Keratinocyte (primary cell): ENCODE data around the gene RHCE. TPM values are rescaled to one million over a fixed set of nuclear protein-coding genes. Genes with fewer than 3 reads are reported as not detected.
"Not testable (repeated sequence)": the region's sequence is repeated elsewhere in the genome, so short reads cannot be mapped to it uniquely, and the experiment has no call there.

Source experiments
- DNase-seq: peaks from one replicate; pipeline ENCODE4 v3.0.0-alpha.2; 2011; ENCODE audit warnings: low read depth, missing footprints, low spot score
- FAIRE-seq: peaks from 2 replicates; lab custom pipeline; 2011; peaks lifted over from hg19 to GRCh38; lab: Jason Lieb, UNC
- H2AFZ ChIP-seq: 2 replicates; pipeline ENCODE4 v1.6.0; 2012; ENCODE audit warnings: low read length, control low read depth, inconsistent platforms; ENCODE audit not compliant: control insufficient read depth
- H3K27ac ChIP-seq: 2 replicates; pipeline ENCODE4 v1.5.1; 2011; ENCODE audit warnings: low read length; ENCODE audit not compliant: control insufficient read depth, insufficient read depth
- H3K27me3 ChIP-seq: 3 replicates; pipeline ENCODE4 v1.6.0; 2011; ENCODE audit warnings: low read length; ENCODE audit not compliant: control insufficient read depth, insufficient read depth; ENCODE audit errors: extremely low read depth
- H3K36me3 ChIP-seq, 2 experiments: 2 replicates in 1 of 2; 3 replicates in 1 of 2; pipeline ENCODE4 v1.5.1; 2011; ENCODE audit warnings: low read length in 2 of 2, mild to moderate bottlenecking in 1 of 2; ENCODE audit not compliant: control insufficient read depth in 2 of 2, insufficient read depth in 2 of 2; ENCODE audit errors: extremely low read depth in 1 of 2
- H3K4me1 ChIP-seq: 3 replicates; pipeline ENCODE4 v1.5.1; 2011; ENCODE audit warnings: low read length; ENCODE audit not compliant: control insufficient read depth, insufficient read depth; ENCODE audit errors: extremely low read depth
- H3K4me2 ChIP-seq: 3 replicates; pipeline ENCODE4 v1.6.0; 2011; ENCODE audit warnings: low read depth, low read length; ENCODE audit not compliant: control insufficient read depth, insufficient read depth; ENCODE audit errors: extremely low read depth
- H3K4me3 ChIP-seq, 3 experiments: fragments of 200-600 bp in 1 of 3; sonication (generic) in 1 of 3; 2 replicates in 2 of 3; 3 replicates in 1 of 3; pipeline ENCODE4 v1.5.1; 2011 to 2016; ENCODE audit warnings: low read length in 3 of 3, mild to moderate bottlenecking in 3 of 3, control low read depth in 2 of 3, inconsistent platforms in 1 of 3, low read depth in 1 of 3, mixed read lengths in 1 of 3, mixed run types in 1 of 3, moderate library complexity in 1 of 3; ENCODE audit not compliant: control insufficient read depth in 2 of 3, insufficient read depth in 2 of 3; ENCODE audit errors: extremely low read depth in 1 of 3
- H3K79me2 ChIP-seq: 2 replicates; pipeline ENCODE4 v1.6.0; 2012; ENCODE audit warnings: low read length; ENCODE audit not compliant: control insufficient read depth, insufficient read depth
- H3K9ac ChIP-seq: 3 replicates; pipeline ENCODE4 v1.6.0; 2011; ENCODE audit warnings: low read length; ENCODE audit not compliant: control insufficient read depth, insufficient read depth; ENCODE audit errors: extremely low read depth
- H3K9me1 ChIP-seq: 3 replicates; pipeline ENCODE4 v1.6.0; 2011; ENCODE audit warnings: low read length; ENCODE audit not compliant: control insufficient read depth, insufficient read depth; ENCODE audit errors: extremely low read depth
- H3K9me3 ChIP-seq: 2 replicates; pipeline ENCODE4 v1.5.1; 2012; ENCODE audit warnings: low read depth, low read length; ENCODE audit not compliant: control insufficient read depth
- H4K20me1 ChIP-seq: 3 replicates; pipeline ENCODE4 v1.6.0; 2011; ENCODE audit warnings: low read length; ENCODE audit not compliant: control insufficient read depth, insufficient read depth; ENCODE audit errors: extremely low read depth
- CTCF ChIP-seq, 3 experiments: IDR thresholded peaks in 1 of 3; conservative IDR thresholded peaks in 1 of 3; optimal IDR thresholded peaks in 1 of 3; 2 replicates in 2 of 3; 3 replicates in 1 of 3; pipeline versions ENCODE3 to v1.5.1; 2011; ENCODE audit warnings: low read length in 3 of 3, mild to moderate bottlenecking in 3 of 3, moderate library complexity in 2 of 3, control low read depth in 1 of 3, inconsistent platforms in 1 of 3; ENCODE audit not compliant: insufficient read depth in 2 of 3; ENCODE audit errors: extremely low read depth in 1 of 3
- EZH2 ChIP-seq: IDR thresholded peaks from one replicate; pipeline ENCODE4 v1.6.1; 2012; ENCODE audit warnings: inconsistent platforms, mild to moderate bottlenecking, low read length, moderate library complexity
- dilution Hi-C: fragments of 300-500 bp; cut with MboI; formaldehyde crosslinking; loops from one replicate; pipeline ENCODE4 v1.7.0; 2020; ENCODE audit warnings: low sequenced_read_pairs; ENCODE audit not compliant: extremely low pct_ligation_motif_present
- polyA plus RNA-seq, 5 experiments: library from polyadenylated mRNA; depleted of rRNA in 3 of 5; stranded (reverse) in 3 of 5; stranded (forward) in 1 of 5; unstranded in 1 of 5; fragments of >200 nt; gene quantifications; 1 replicate in 1 of 5; 2 replicates in 3 of 5; 3 replicates in 1 of 5; pipeline versions ENCODE4 v1.2.1 to v1.2.3, GENCODE V29; 2011 to 2012; ENCODE audit warnings: missing spikeins in 2 of 5, low read depth in 1 of 5, low replicate concordance in 1 of 5

RHCE gene
- polyA plus RNA-seq, 1 donor (not counting 4 experiments of a cell fraction or from before 2014, with no cell fraction given) = 0.20 TPM

GRCh38 chr1:25338986-25339385 lies 81.6 kb downstream of the RHCE start:
- Histone ChIP-seq H3K36me3 (peaks cover 0 to 2% of the 10 kb centered on the region in 2 experiments), H3K79me2 (peaks cover 47% of the 10 kb centered on the region), H4K20me1 (no peaks in the 10 kb centered on the region), H3K4me1 (peaks cover 16% of the 10 kb centered on the region), H3K27ac (peak overlapping the region; percentile 91), H3K4me2 (peak overlapping the region; percentile 93), H3K9me3 (no peaks in the 10 kb centered on the region), H3K9me1 (no peaks in the 10 kb centered on the region), H2AFZ (peak overlapping the region; percentile 73), H3K9ac (peak overlapping the region; percentile 96), H3K4me3 (peak overlapping the region; percentile 89 to 99 (median 99)), H3K27me3 (no peaks in the 10 kb centered on the region)
- no peak for DNase-seq
- no peak for FAIRE-seq
- TF ChIP-seq CTCF (optimal IDR thresholded peaks at IDR 0.05 in 1 of 3, IDR thresholded peaks at IDR 0.05 in 1 of 3, conservative IDR thresholded peaks at IDR 0.05 in 1 of 3; ENCODE audit: extremely low read depth in 1 of 3, insufficient read depth in 2 of 3, low read length in 3 of 3) = no peak
- dilution Hi-C loops = no loop called here

DNA sequence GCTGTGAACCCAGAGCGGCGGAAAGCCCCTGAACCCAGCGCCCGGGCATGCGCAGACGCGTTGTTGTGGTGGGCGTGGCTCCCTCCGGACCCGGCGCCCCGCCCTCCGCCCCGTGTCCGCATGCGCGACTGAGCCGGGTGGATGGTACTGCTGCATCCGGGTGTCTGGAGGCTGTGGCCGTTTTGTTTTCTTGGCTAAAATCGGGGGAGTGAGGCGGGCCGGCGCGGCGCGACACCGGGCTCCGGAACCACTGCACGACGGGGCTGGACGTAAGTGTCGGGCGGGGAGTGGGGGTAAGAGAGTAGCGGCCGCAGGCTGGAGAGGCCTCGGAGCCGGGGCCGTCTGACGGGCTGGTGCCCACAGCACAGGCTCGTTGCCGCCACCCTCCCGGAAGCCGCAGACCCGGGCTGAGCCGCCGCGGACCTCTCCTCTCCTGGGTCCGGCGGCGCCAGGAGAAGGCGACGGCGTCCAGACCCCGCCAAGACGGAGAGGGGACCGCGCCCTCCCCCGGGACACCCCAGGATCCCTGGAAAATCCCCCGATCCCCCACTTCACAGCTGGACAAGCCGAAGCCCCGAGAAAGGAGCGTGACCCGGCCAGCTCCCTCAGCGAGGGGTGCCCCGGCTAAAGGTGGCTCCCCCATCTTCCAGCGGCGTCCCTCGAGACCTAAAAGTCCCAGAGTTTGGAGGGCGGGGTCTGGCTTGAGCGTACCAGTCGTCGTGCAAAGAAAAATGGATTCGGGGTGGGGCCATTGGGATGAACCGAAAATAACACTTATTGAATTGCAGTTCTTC lies 82.2 kb downstream of the RHCE start, which contains the start of gene TMEM50A:
Gene TMEM50A, plus strand, starts transcription at position 147 of the 794 bp plus-strand sequence. CDS start 2,153 bp downstream, outside the sequence.
- TF ChIP-seq CTCF (optimal IDR thresholded peaks at IDR 0.05 in 1 of 3, IDR thresholded peaks at IDR 0.05 in 1 of 3, conservative IDR thresholded peaks at IDR 0.05 in 1 of 3; ENCODE audit: extremely low read depth in 1 of 3, insufficient read depth in 2 of 3, low read length in 3 of 3) (no peak), EZH2 (no peak)
- no peak for FAIRE-seq
- no peak for DNase-seq
- H3K36me3 ChIP-seq = peaks cover 0 to 2% of the 10 kb centered on the region in 2 experiments
- peaks cover 47% of the 10 kb centered on the region for H3K79me2 ChIP-seq
- peak within 1 kb of the TSS; percentile 91 for H3K27ac ChIP-seq
- dilution Hi-C loops = no loop called here
- H3K4me1 ChIP-seq = peaks cover 10% of the 10 kb centered on the region
- no peaks in the 10 kb centered on the region for H4K20me1 ChIP-seq
- H2AFZ ChIP-seq = peak within 1 kb of the TSS; percentile 73
- H3K4me2 ChIP-seq = peak within 1 kb of the TSS; percentile 93
- no peaks in the 10 kb centered on the region for H3K9me3 ChIP-seq
- H3K4me3 ChIP-seq = peak within 1 kb of the TSS; percentile 89 to 99 (median 99)
- no peaks in the 10 kb centered on the region for H3K27me3 ChIP-seq
- peak within 1 kb of the TSS; percentile 96 for H3K9ac ChIP-seq
- no peaks in the 10 kb centered on the region for H3K9me1 ChIP-seq

DNA sequence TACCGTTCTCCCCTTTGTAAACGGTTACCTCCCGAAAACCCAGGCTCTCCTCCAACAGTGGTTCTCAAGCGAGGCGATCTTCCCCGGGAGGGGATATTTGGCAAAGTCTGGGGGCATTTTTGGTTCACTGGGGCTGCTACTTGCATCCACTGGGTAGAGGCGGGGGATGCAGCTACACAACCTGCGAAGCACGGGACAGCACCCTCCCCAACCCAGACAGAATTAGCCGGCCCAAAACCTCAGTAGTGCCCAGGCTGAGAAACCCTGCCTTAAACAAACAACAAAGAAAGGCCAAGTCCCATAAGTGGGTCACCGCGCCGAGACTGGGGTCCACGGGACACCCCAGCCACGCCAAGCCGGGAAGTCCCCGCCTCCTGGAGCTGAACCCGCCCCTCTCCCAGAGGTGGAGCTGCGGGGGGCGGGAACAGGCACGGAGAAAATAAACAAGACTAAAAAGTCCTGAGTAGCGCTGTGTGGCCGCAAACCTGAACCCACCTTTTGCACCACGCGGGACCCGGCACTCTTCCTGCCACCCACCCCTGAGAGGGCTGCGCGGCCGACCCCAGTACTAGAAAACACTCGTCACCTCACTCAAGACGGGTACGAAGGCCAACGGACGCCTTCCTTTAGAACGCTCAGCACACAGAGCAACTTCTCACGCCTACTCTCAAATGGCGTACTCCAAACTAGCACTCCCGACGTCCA lies 83.0 kb downstream of the RHCE start:
- H3K9me1 ChIP-seq, H3K36me3 ChIP-seq, FAIRE-seq, H3K4me2 ChIP-seq, H3K9me3 ChIP-seq, dilution Hi-C loops, DNase-seq, H3K27me3 ChIP-seq, H4K20me1 ChIP-seq, H3K4me1 ChIP-seq: not testable (repeated sequence)
- peak overlapping the region; percentile 44 to 99 (median 89) for H3K4me3 ChIP-seq
- peak overlapping the region; percentile 96 for H3K9ac ChIP-seq
- peak overlapping the region; percentile 91 for H3K27ac ChIP-seq
- peaks cover 43% of the 10 kb centered on the region for H3K79me2 ChIP-seq
- H2AFZ ChIP-seq = peak overlapping the region; percentile 70
